ENCODE results near the gene ACTG1.

Gene ACTG1

DNA sequence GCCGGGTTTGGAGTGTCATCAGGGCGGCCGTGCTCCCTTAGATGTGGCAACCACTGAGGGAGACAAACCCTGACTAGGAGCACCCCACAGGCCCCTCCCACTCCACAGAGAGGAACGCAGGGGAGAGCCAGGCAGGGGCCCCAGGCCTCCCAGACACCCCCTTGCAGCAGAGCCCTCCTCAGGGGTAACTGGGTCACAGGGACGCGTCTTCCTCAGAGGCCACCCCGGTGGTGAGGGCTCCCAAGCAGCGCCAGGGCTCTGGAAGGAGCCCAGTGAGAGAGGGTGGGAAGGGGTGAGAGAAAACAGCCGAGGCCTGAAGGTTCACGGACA lies 26.9 kb upstream of the ACTG1 start:
- no peak for DNase-seq (ENCODE audit: low spot score)
- Histone ChIP-seq H3K36me3 (ENCODE audit: low read depth) (peaks cover 8% of the 10 kb centered on the region; the same call in 1 of the 2 replicates), H3K27ac (ENCODE audit: poor library complexity, severe bottlenecking) (no peak overlapping the region), H3K27me3 (ENCODE audit: insufficient read depth, poor library complexity, severe bottlenecking) (peaks cover 13% of the 10 kb centered on the region), H3K4me3 (ENCODE audit: severe bottlenecking) (no peak overlapping the region), H3K4me1 (ENCODE audit: insufficient read depth, poor library complexity, severe bottlenecking) (no peaks in the 10 kb centered on the region), H3K9me3 (ENCODE audit: severe bottlenecking) (no peaks in the 10 kb centered on the region)
- ATAC-seq (ENCODE audit: low read depth): no peak
- TF ChIP-seq CTCF (IDR thresholded peaks at IDR 0.05; ENCODE audit: poor library complexity, severe bottlenecking): no peak

GRCh38 chr17:81538651-81539570 lies 26.3 kb upstream of the ACTG1 start:
- no peaks in the 10 kb centered on the region for H3K9me3 ChIP-seq (ENCODE audit: severe bottlenecking)
- TF ChIP-seq CTCF (IDR thresholded peaks at IDR 0.05; ENCODE audit: poor library complexity, severe bottlenecking): no peak
- no peaks in the 10 kb centered on the region for H3K4me1 ChIP-seq (ENCODE audit: insufficient read depth, poor library complexity, severe bottlenecking)
- no peak overlapping the region for H3K27ac ChIP-seq (ENCODE audit: poor library complexity, severe bottlenecking)
- no peak overlapping the region for H3K4me3 ChIP-seq (ENCODE audit: severe bottlenecking)
- H3K36me3 ChIP-seq (ENCODE audit: low read depth): peaks cover 5% of the 10 kb centered on the region; the same call in 1 of the 2 replicates
- ATAC-seq (ENCODE audit: low read depth) (no peak), DNase-seq (ENCODE audit: low spot score) (no peak)
- H3K27me3 ChIP-seq (ENCODE audit: insufficient read depth, poor library complexity, severe bottlenecking): peaks cover 13% of the 10 kb centered on the region

- peak; percentile 4; the same call in 1 of the 3 replicates for ATAC-seq (ENCODE audit: low read depth)
- H3K9me3 ChIP-seq (ENCODE audit: severe bottlenecking): no peaks in the 10 kb centered on the region
- H3K4me3 ChIP-seq (ENCODE audit: severe bottlenecking): no peak overlapping the region
- no peaks in the 10 kb centered on the region for H3K4me1 ChIP-seq (ENCODE audit: insufficient read depth, poor library complexity, severe bottlenecking)
- TF ChIP-seq CTCF (IDR thresholded peaks at IDR 0.05; ENCODE audit: poor library complexity, severe bottlenecking): peak; percentile 12
- DNase-seq (ENCODE audit: low spot score): no peak
- peaks cover 13% of the 10 kb centered on the region for H3K27me3 ChIP-seq (ENCODE audit: insufficient read depth, poor library complexity, severe bottlenecking)
- no peak overlapping the region for H3K27ac ChIP-seq (ENCODE audit: poor library complexity, severe bottlenecking)
- H3K36me3 ChIP-seq (ENCODE audit: low read depth): no peaks in the 10 kb centered on the region
Measured at GRCh38 chr17:81537856-81538555, 25.4 kb upstream of the ACTG1 start.

- Histone ChIP-seq H3K27ac (ENCODE audit: poor library complexity, severe bottlenecking) (no peak overlapping the region), H3K36me3 (ENCODE audit: low read depth) (no peaks in the 10 kb centered on the region), H3K27me3 (ENCODE audit: insufficient read depth, poor library complexity, severe bottlenecking) (peaks cover 13% of the 10 kb centered on the region), H3K4me3 (ENCODE audit: severe bottlenecking) (no peak overlapping the region), H3K4me1 (ENCODE audit: insufficient read depth, poor library complexity, severe bottlenecking) (no peaks in the 10 kb centered on the region), H3K9me3 (ENCODE audit: severe bottlenecking) (no peaks in the 10 kb centered on the region)
- ATAC-seq (ENCODE audit: low read depth): peak; percentile 26
- no peak for DNase-seq (ENCODE audit: low spot score)
- peak; percentile 40 for TF ChIP-seq CTCF (IDR thresholded peaks at IDR 0.05; ENCODE audit: poor library complexity, severe bottlenecking)
Measured at GRCh38 chr17:81537343-81537855, 24.8 kb upstream of the ACTG1 start.
